ENCODE results near the gene CHRNA4.

- TF ChIP-seq, protein P1, sequence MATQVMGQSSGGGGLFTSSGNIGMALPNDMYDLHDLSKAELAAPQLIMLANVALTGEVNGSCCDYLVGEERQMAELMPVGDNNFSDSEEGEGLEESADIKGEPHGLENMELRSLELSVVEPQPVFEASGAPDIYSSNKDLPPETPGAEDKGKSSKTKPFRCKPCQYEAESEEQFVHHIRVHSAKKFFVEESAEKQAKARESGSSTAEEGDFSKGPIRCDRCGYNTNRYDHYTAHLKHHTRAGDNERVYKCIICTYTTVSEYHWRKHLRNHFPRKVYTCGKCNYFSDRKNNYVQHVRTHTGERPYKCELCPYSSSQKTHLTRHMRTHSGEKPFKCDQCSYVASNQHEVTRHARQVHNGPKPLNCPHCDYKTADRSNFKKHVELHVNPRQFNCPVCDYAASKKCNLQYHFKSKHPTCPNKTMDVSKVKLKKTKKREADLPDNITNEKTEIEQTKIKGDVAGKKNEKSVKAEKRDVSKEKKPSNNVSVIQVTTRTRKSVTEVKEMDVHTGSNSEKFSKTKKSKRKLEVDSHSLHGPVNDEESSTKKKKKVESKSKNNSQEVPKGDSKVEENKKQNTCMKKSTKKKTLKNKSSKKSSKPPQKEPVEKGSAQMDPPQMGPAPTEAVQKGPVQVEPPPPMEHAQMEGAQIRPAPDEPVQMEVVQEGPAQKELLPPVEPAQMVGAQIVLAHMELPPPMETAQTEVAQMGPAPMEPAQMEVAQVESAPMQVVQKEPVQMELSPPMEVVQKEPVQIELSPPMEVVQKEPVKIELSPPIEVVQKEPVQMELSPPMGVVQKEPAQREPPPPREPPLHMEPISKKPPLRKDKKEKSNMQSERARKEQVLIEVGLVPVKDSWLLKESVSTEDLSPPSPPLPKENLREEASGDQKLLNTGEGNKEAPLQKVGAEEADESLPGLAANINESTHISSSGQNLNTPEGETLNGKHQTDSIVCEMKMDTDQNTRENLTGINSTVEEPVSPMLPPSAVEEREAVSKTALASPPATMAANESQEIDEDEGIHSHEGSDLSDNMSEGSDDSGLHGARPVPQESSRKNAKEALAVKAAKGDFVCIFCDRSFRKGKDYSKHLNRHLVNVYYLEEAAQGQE (IDR thresholded peaks at IDR 0.05; ENCODE audit: insufficient read depth in 1 of 2, low read depth in 2 of 2, low read length in 1 of 2) = no peak
- TF ChIP-seq, protein P2, sequence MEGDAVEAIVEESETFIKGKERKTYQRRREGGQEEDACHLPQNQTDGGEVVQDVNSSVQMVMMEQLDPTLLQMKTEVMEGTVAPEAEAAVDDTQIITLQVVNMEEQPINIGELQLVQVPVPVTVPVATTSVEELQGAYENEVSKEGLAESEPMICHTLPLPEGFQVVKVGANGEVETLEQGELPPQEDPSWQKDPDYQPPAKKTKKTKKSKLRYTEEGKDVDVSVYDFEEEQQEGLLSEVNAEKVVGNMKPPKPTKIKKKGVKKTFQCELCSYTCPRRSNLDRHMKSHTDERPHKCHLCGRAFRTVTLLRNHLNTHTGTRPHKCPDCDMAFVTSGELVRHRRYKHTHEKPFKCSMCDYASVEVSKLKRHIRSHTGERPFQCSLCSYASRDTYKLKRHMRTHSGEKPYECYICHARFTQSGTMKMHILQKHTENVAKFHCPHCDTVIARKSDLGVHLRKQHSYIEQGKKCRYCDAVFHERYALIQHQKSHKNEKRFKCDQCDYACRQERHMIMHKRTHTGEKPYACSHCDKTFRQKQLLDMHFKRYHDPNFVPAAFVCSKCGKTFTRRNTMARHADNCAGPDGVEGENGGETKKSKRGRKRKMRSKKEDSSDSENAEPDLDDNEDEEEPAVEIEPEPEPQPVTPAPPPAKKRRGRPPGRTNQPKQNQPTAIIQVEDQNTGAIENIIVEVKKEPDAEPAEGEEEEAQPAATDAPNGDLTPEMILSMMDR (IDR thresholded peaks at IDR 0.05) = no peak
- TF ChIP-seq POLR2AphosphoS5 (IDR thresholded peaks at IDR 0.05; ENCODE audit: low read depth, low read length) = no peak
Measured at GRCh38 chr20:63295018-63295417, 66.1 kb downstream of the CHRNA4 start.
